Osteoblast (primary cell): ENCODE measurements around the gene ENAH. TPM values are rescaled to one million over a fixed set of nuclear protein-coding genes. Genes with fewer than 3 reads are reported as not detected.

ENCODE experiments used
- DNase-seq: peaks from one replicate; pipeline ENCODE4 v3.0.0; 2011; ENCODE audit warnings: low spot score, mixed read lengths; ENCODE audit not compliant: insufficient read length; ENCODE audit errors: missing footprints
- H2AFZ ChIP-seq: 2 replicates; pipeline ENCODE4 v1.6.0; 2011; ENCODE audit warnings: mild to moderate bottlenecking, low read length
- H3K27ac ChIP-seq: 2 replicates; pipeline ENCODE4 v1.5.1; 2011; ENCODE audit warnings: mild to moderate bottlenecking, low read depth, low read length, moderate library complexity
- H3K27me3 ChIP-seq: 2 replicates; pipeline ENCODE4 v1.6.0; 2012; ENCODE audit warnings: mild to moderate bottlenecking, control low read depth, inconsistent platforms, low read length, moderate library complexity; ENCODE audit not compliant: insufficient read depth
- H3K36me3 ChIP-seq: 2 replicates; pipeline ENCODE4 v1.5.1; 2011; ENCODE audit warnings: mild to moderate bottlenecking, low read length, control low read depth, moderate library complexity; ENCODE audit not compliant: insufficient read depth
- H3K4me1 ChIP-seq: 2 replicates; pipeline ENCODE4 v1.5.1; 2011; ENCODE audit warnings: mild to moderate bottlenecking, low read length, control low read depth, moderate library complexity; ENCODE audit not compliant: insufficient read depth
- H3K4me2 ChIP-seq: 2 replicates; pipeline ENCODE4 v1.6.0; 2011; ENCODE audit warnings: mild to moderate bottlenecking, low read length; ENCODE audit not compliant: insufficient read depth
- H3K4me3 ChIP-seq: fragments of 200-600 bp; sonication (generic); 3 replicates; pipeline ENCODE4 v1.5.1; 2012; ENCODE audit warnings: mild to moderate bottlenecking, low read length, inconsistent platforms; ENCODE audit not compliant: insufficient read depth
- H3K79me2 ChIP-seq: 2 replicates; pipeline ENCODE4 v1.6.0; 2012; ENCODE audit warnings: mild to moderate bottlenecking, low read length, control low read depth, inconsistent platforms; ENCODE audit not compliant: insufficient read depth
- H3K9me3 ChIP-seq: 2 replicates; pipeline ENCODE4 v1.5.1; 2011; ENCODE audit warnings: low read depth, low read length, control low read depth
- H4K20me1 ChIP-seq: 2 replicates; pipeline ENCODE4 v1.6.0; 2012; ENCODE audit warnings: mild to moderate bottlenecking, low read length, control low read depth; ENCODE audit not compliant: insufficient read depth
- CTCF ChIP-seq: IDR thresholded peaks from 2 replicates; pipeline ENCODE4 v1.5.1; 2011; ENCODE audit warnings: mild to moderate bottlenecking, low read depth, low read length, moderate library complexity; ENCODE audit errors: extremely low read depth
- total RNA-seq: library from RNA; depleted of rRNA; stranded (reverse); fragments of >200 nt; gene quantifications from 2 replicates; pipeline ENCODE4 v1.2.3, GENCODE V29; 2012

ENAH gene
- total RNA-seq, 1 donor, result 453 TPM

- TF ChIP-seq CTCF, result no peak
- Histone ChIP-seq H3K4me3 (no peak overlapping the region), H3K4me1 (peaks cover 3% of the 10 kb centered on the region), H3K36me3 (peaks cover 25% of the 10 kb centered on the region), H3K4me2 (no peak overlapping the region), H3K27me3 (no peaks in the 10 kb centered on the region), H3K27ac (no peak overlapping the region), H3K9me3 (no peaks in the 10 kb centered on the region), H4K20me1 (peaks cover 67% of the 10 kb centered on the region), H3K79me2 (peaks cover 95% of the 10 kb centered on the region), H2AFZ (no peak overlapping the region)
- DNase-seq, result no peak
Observed at GRCh38 chr1:225534135-225534534, 118.8 kb downstream of the ENAH start.

- H3K4me2 ChIP-seq, result no peak overlapping the region
- H4K20me1 ChIP-seq, result peaks cover 68% of the 10 kb centered on the region
- no peak for TF ChIP-seq CTCF
Observed at GRCh38 chr1:225533238-225533637, 119.7 kb downstream of the ENAH start.

GRCh38 chr1:225532240-225532944 is 120.5 kb downstream of the ENAH start:
- Histone ChIP-seq H3K27me3 (no peaks in the 10 kb centered on the region), H3K4me2 (no peak overlapping the region), H3K27ac (no peak overlapping the region), H3K79me2 (peaks cover 96% of the 10 kb centered on the region), H3K9me3 (no peaks in the 10 kb centered on the region), H3K4me3 (no peak overlapping the region), H3K36me3 (peaks cover 37% of the 10 kb centered on the region), H2AFZ (no peak overlapping the region), H3K4me1 (no peaks in the 10 kb centered on the region), H4K20me1 (peaks cover 68% of the 10 kb centered on the region)
- no peak for DNase-seq
- no peak for TF ChIP-seq CTCF

More at GRCh38 chr1:225533238-225533637, 119.7 kb downstream of the ENAH start:
- Histone ChIP-seq H3K27ac (no peak overlapping the region), H3K27me3 (no peaks in the 10 kb centered on the region), H3K4me1 (no peaks in the 10 kb centered on the region), H3K79me2 (peaks cover 96% of the 10 kb centered on the region), H2AFZ (no peak overlapping the region), H3K4me3 (no peak overlapping the region), H3K9me3 (no peaks in the 10 kb centered on the region), H3K36me3 (peaks cover 34% of the 10 kb centered on the region)
- DNase-seq, result no peak

GRCh38 chr1:225529726-225530125 is 123.2 kb downstream of the ENAH start:
- H3K4me2 ChIP-seq, result no peak overlapping the region
- H3K79me2 ChIP-seq, result peaks cover 89% of the 10 kb centered on the region
- TF ChIP-seq CTCF, result no peak
- no peaks in the 10 kb centered on the region for H3K4me1 ChIP-seq
- H4K20me1 ChIP-seq, result peaks cover 59% of the 10 kb centered on the region
- no peak overlapping the region for H3K4me3 ChIP-seq
- DNase-seq, result no peak
- H3K27ac ChIP-seq, result no peak overlapping the region
- H3K27me3 ChIP-seq, result no peaks in the 10 kb centered on the region
- peaks cover 30% of the 10 kb centered on the region for H3K36me3 ChIP-seq
- H3K9me3 ChIP-seq, result no peaks in the 10 kb centered on the region
- no peak overlapping the region for H2AFZ ChIP-seq
